OCI-LY7 (cell line): ENCODE data around the gene GNAT3. TPM values are rescaled to one million over a fixed set of nuclear protein-coding genes. Genes with fewer than 3 reads are reported as not detected.

Source experiments
- BruUV-seq: library from RNA; stranded (reverse); fragments of 400-500 nt; replicated peaks from 2 replicates; lab custom pipeline; 2021; lab: Mats Ljungman, UMichigan
- CTCF ChIA-PET: fragments of 300-600 bp; sonication (Branson Sonifier 250); formaldehyde crosslinking; loops from one replicate; lab custom pipeline; 2022; ENCODE audit warnings: antibody characterized with exemption; ENCODE audit not compliant: unreplicated experiment; lab: Charles Lee
- POLR2A ChIA-PET: fragments of 300-600 bp; sonication (Branson Sonifier 250); formaldehyde crosslinking; loops from one replicate; lab custom pipeline; 2022; ENCODE audit warnings: antibody characterized with exemption; lab: Charles Lee
- DNase-seq: peaks from one replicate; pipeline ENCODE4 v3.0.0-alpha.2; 2015; ENCODE audit warnings: low spot score
- H2AFZ ChIP-seq: fragments of 200-600 bp; sonication (generic), shearing (Covaris generic); 2 replicates; pipeline ENCODE4 v1.6.1; 2014; ENCODE audit warnings: mild to moderate bottlenecking, antibody characterized with exemption, low read length, moderate library complexity
- H3K27ac ChIP-seq: fragments of 200-600 bp; sonication (generic); 2 replicates; pipeline ENCODE4 v1.5.1; 2014; ENCODE audit warnings: mixed run types, low read depth, mild to moderate bottlenecking, moderate library complexity, low read length, inconsistent platforms; ENCODE audit not compliant: poor library complexity, severe bottlenecking
- H3K36me3 ChIP-seq: fragments of 200-600 bp; sonication (generic); 2 replicates; pipeline ENCODE4 v1.6.1; 2014; ENCODE audit warnings: mild to moderate bottlenecking, antibody characterized with exemption, low read length, moderate library complexity, mixed read lengths; ENCODE audit not compliant: insufficient read depth
- H3K4me1 ChIP-seq: fragments of 200-600 bp; sonication (generic); 2 replicates; pipeline ENCODE4 v1.5.1; 2014; ENCODE audit warnings: mild to moderate bottlenecking, low read length; ENCODE audit not compliant: insufficient read depth, poor library complexity, severe bottlenecking
- H3K4me2 ChIP-seq: fragments of 200-600 bp; sonication (generic); 2 replicates; pipeline ENCODE4 v1.6.1; 2014; ENCODE audit warnings: mild to moderate bottlenecking, low read length
- H3K4me3 ChIP-seq: fragments of 200-600 bp; sonication (generic); 2 replicates; pipeline ENCODE4 v1.5.1; 2014; ENCODE audit warnings: mild to moderate bottlenecking, low read depth, low read length; ENCODE audit not compliant: poor library complexity, severe bottlenecking
- H3K79me2 ChIP-seq: fragments of 200-600 bp; sonication (generic); 2 replicates; pipeline ENCODE4 v1.6.1; 2016; ENCODE audit warnings: low read depth, mild to moderate bottlenecking, low read length, moderate library complexity, mixed read lengths; ENCODE audit not compliant: insufficient read depth
- H3K9me2 ChIP-seq: fragments of 200-600 bp; sonication (generic); 2 replicates; pipeline ENCODE4 v1.6.1; 2016; ENCODE audit warnings: mild to moderate bottlenecking, low read length, mixed read lengths; ENCODE audit not compliant: insufficient read depth
- H3K9me3 ChIP-seq: fragments of 200-600 bp; sonication (generic); 2 replicates; pipeline ENCODE4 v1.6.1; 2014; ENCODE audit warnings: mild to moderate bottlenecking, mixed run types, low read length, mixed read lengths
- H4K20me1 ChIP-seq: fragments of 200-600 bp; sonication (generic); 2 replicates; pipeline ENCODE4 v1.6.1; 2014; ENCODE audit warnings: mild to moderate bottlenecking, antibody characterized with exemption, low read length, moderate library complexity, mixed read lengths; ENCODE audit not compliant: insufficient read depth
- EZH2phosphoT487 ChIP-seq: fragments of 200-600 bp; sonication (generic); IDR thresholded peaks from 2 replicates; pipeline ENCODE4 v1.6.1; 2018; ENCODE audit warnings: low read depth, borderline replicate concordance, mild to moderate bottlenecking, mixed run types, antibody characterized with exemption, low read length, moderate library complexity, mixed read lengths
- intact Hi-C: fragments of 100-400 bp; cut with micrococcal nuclease; formaldehyde crosslinking; loops from one replicate; pipeline ENCODE4 v1.10.0; 2022; ENCODE audit not compliant: unreplicated experiment
- total RNA-seq, 2 experiments: library from RNA; depleted of rRNA in 1 of 2; stranded (reverse); fragments of >200 nt in 1 of 2; shearing (Covaris generic) in 1 of 2; gene quantifications; 2 replicates each; pipeline ENCODE4 v1.2.3, GENCODE V29; 2014 to 2022
- TF ChIP-seq, protein P1 (sequence below): fragments of 200-600 bp; sonication (generic); conservative IDR thresholded peaks from 2 replicates; pipeline ENCODE4 v1.5.1; 2014; ENCODE audit warnings: mild to moderate bottlenecking, antibody characterized with exemption, low read length, moderate library complexity, mixed read lengths

Gene GNAT3
- total RNA-seq, 2 experiments from 2014 or later: not detected

- H3K4me2 ChIP-seq: no peak overlapping the region
- DNase-seq: no peak
- H3K4me3 ChIP-seq: no peak overlapping the region
- no peaks in the 10 kb centered on the region for H3K9me2 ChIP-seq
- H3K79me2 ChIP-seq: no peaks in the 10 kb centered on the region
- H4K20me1 ChIP-seq: no peaks in the 10 kb centered on the region
- ChIA-PET POLR2A (interaction anchor here (0.7 kb wide), 1 partner anchor 171 kb away, joined by 4 read pairs; no protein-coding TSS in a partner anchor), CTCF (no interaction called here)
- no peak overlapping the region for H3K27ac ChIP-seq
- H3K9me3 ChIP-seq: no peaks in the 10 kb centered on the region
- intact Hi-C loops: no loop called here
- TF ChIP-seq, protein P1, sequence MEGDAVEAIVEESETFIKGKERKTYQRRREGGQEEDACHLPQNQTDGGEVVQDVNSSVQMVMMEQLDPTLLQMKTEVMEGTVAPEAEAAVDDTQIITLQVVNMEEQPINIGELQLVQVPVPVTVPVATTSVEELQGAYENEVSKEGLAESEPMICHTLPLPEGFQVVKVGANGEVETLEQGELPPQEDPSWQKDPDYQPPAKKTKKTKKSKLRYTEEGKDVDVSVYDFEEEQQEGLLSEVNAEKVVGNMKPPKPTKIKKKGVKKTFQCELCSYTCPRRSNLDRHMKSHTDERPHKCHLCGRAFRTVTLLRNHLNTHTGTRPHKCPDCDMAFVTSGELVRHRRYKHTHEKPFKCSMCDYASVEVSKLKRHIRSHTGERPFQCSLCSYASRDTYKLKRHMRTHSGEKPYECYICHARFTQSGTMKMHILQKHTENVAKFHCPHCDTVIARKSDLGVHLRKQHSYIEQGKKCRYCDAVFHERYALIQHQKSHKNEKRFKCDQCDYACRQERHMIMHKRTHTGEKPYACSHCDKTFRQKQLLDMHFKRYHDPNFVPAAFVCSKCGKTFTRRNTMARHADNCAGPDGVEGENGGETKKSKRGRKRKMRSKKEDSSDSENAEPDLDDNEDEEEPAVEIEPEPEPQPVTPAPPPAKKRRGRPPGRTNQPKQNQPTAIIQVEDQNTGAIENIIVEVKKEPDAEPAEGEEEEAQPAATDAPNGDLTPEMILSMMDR: no peak
- TF ChIP-seq EZH2phosphoT487: no peak
- BruUV-seq: no TSS peak
- H2AFZ ChIP-seq: no peak overlapping the region
- no peaks in the 10 kb centered on the region for H3K4me1 ChIP-seq
- no peaks in the 10 kb centered on the region for H3K36me3 ChIP-seq
Observed at GRCh38 chr7:80432166-80432565, 79.7 kb downstream of the GNAT3 start.

GRCh38 chr7:80429181-80429580 lies 82.7 kb downstream of the GNAT3 start:
- no peak for TF ChIP-seq EZH2phosphoT487
- TF ChIP-seq, protein P1: no peak
- Histone ChIP-seq H3K9me3 (no peaks in the 10 kb centered on the region), H3K9me2 (no peaks in the 10 kb centered on the region), H2AFZ (no peak overlapping the region), H3K4me1 (no peaks in the 10 kb centered on the region), H3K4me3 (no peak overlapping the region), H3K27ac (no peak overlapping the region), H3K36me3 (no peaks in the 10 kb centered on the region), H3K4me2 (no peak overlapping the region), H3K79me2 (no peaks in the 10 kb centered on the region), H4K20me1 (no peaks in the 10 kb centered on the region)
- intact Hi-C loops: no loop called here
- ChIA-PET POLR2A (interaction anchor here (0.6 to 0.9 kb wide), 2 partner anchors 11 to 143 kb away, joined by 3 to 4 read pairs; no protein-coding TSS in a partner anchor), CTCF (no interaction called here)
- BruUV-seq: no TSS peak
- no peak for DNase-seq

DNA sequence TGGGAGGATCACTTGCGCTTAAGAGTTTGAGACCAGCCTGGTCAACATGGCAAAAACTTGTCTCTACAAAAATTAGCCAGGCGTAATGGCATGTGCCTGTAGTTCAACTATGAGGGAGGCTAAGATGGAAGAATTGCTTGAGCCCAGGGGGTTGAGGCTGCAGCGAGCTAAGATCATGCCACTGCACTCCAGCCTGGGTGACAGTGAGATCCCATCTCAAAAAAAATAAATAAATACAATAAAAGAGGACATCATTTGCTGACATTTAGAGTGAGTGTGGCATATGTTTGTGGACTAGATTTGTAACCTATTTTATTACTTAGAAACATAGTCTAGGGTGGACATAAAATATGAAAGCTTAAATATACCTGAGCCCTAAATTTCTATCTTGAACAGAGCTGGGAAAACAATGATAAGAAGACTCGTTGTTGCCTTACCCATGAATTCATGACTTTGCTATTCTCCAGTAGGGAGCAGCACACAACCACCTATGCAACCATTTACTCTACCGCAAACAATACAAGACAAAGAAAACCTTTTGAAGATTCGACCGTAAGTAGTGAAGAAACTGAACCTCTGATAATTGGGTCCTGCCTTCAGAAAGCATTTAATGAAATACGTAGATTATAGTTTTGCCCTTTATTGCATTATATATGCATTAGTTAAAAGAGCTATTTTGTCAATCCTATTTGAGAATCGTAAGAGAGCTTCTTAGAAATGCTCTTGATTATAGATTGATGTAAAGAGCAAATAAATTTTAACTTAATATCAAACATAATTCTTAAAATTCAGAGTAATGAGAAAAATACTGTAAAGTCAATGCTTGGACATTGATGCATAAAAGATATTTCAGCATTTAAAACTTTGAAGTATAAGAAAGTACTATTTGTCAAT lies 83.5 kb downstream of the GNAT3 start:
- no peak overlapping the region for H3K27ac ChIP-seq
- no peaks in the 10 kb centered on the region for H3K9me3 ChIP-seq
- no TSS peak for BruUV-seq
- no peak overlapping the region for H3K4me3 ChIP-seq
- DNase-seq: no peak
- no peaks in the 10 kb centered on the region for H3K4me1 ChIP-seq
- H3K79me2 ChIP-seq: no peaks in the 10 kb centered on the region
- intact Hi-C loops: no loop called here
- TF ChIP-seq EZH2phosphoT487: no peak
- TF ChIP-seq, protein P1: peak; percentile 41; the same call in 1 of the 2 replicates
- no peaks in the 10 kb centered on the region for H3K9me2 ChIP-seq
- no peak overlapping the region for H3K4me2 ChIP-seq
- no peaks in the 10 kb centered on the region for H4K20me1 ChIP-seq
- no peak overlapping the region for H2AFZ ChIP-seq
- H3K36me3 ChIP-seq: no peaks in the 10 kb centered on the region
- ChIA-PET CTCF (no interaction called here), POLR2A (interaction anchor here (0.7 to 0.9 kb wide), 2 partner anchors 9 to 10 kb away, joined by 3 read pairs; no protein-coding TSS in a partner anchor)
